Epithelial cell of proximal tubule (primary cell): ENCODE results near the gene AGBL1. TPM values are rescaled to one million over a fixed set of nuclear protein-coding genes. Genes with fewer than 3 reads are reported as not detected.

Experiments
- DNase-seq: peaks from one replicate; pipeline ENCODE4 v3.0.0-alpha.2; 2011; ENCODE audit warnings: low read depth
- H3K4me3 ChIP-seq: 2 replicates; pipeline ENCODE4 v1.5.1; 2011; ENCODE audit warnings: low read depth, mild to moderate bottlenecking, low read length
- total RNA-seq: library from RNA; depleted of rRNA; stranded (reverse); fragments of >200 nt; gene quantifications from 2 replicates; pipeline ENCODE4 v1.2.3, GENCODE V29; 2015
- TF ChIP-seq, protein P1 (sequence below): conservative IDR thresholded peaks from 2 replicates; pipeline ENCODE4 v1.5.1; 2012; ENCODE audit warnings: low read depth, mild to moderate bottlenecking, low read length

The AGBL1 gene
- total RNA-seq, 1 donor from 2014 or later: not detected

DNA sequence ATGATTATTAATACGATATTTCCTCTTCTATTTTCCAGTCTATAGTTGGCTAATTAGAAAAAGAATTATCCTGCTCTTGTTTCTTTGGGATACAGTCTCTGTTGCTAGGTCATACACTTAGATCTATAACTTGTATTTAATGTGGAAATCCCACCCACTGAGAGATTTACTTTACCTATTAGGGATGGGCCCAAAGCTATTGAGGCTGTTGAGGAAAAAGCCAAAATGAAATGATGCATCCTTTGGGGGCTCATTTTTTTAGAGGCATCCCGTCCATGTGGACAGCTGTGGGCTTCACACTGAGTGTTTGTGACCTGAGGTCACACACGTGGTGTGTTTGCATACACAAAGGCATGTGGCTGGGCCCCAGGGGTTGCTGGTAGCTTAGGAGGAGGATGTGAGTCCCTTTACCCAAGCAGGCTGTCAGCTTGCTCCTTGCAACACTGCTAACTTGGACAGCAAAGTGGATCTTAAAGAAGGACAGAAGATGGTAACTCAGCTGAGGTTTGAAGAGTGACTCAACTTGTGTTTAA, 477.4 kb downstream of the AGBL1 start:
- TF ChIP-seq, protein P1, sequence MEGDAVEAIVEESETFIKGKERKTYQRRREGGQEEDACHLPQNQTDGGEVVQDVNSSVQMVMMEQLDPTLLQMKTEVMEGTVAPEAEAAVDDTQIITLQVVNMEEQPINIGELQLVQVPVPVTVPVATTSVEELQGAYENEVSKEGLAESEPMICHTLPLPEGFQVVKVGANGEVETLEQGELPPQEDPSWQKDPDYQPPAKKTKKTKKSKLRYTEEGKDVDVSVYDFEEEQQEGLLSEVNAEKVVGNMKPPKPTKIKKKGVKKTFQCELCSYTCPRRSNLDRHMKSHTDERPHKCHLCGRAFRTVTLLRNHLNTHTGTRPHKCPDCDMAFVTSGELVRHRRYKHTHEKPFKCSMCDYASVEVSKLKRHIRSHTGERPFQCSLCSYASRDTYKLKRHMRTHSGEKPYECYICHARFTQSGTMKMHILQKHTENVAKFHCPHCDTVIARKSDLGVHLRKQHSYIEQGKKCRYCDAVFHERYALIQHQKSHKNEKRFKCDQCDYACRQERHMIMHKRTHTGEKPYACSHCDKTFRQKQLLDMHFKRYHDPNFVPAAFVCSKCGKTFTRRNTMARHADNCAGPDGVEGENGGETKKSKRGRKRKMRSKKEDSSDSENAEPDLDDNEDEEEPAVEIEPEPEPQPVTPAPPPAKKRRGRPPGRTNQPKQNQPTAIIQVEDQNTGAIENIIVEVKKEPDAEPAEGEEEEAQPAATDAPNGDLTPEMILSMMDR: no peak
- no peak for DNase-seq
- no peak overlapping the region for H3K4me3 ChIP-seq

DNA sequence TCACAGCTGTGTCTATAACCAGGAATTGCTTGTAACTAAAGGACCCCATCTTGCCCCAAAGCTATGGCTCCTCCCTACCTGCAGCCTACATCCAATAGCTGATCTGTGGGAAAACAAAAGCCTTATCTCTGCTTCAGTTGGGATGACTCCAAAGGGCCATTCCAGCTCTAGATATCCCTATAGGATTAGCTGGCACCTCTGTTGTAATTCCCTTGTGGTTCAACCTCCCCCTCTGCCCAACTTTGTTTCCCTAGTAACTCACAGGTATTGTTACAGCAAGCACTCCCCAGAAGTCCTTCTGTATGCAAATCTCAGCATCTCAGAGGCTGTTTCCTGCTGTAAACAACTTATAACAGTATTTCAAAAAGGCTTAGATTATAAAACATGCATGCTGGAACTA, 478.6 kb downstream of the AGBL1 start:
- TF ChIP-seq, protein P1: no peak
- H3K4me3 ChIP-seq: no peak overlapping the region
- DNase-seq: no peak

DNA sequence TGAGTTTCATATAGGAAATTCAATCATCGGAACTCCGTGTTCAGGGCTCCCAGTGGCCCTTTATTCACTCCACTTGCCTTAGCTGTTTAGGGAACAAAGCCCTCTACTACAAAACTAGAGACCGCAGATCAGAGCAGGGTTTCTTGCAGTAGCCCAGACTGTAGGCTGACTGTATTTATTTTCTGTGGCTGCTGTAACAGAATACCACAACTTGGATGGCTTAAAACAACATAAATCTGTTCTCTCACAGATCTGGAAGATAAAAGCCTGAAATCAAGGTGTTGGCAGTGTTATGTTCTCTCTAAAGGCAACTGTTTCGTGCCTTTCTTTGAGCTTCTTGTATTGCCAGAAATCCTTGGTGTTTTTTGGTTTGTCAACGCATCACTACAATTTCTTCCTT, 479.0 kb downstream of the AGBL1 start:
- TF ChIP-seq, protein P1: no peak

DNA sequence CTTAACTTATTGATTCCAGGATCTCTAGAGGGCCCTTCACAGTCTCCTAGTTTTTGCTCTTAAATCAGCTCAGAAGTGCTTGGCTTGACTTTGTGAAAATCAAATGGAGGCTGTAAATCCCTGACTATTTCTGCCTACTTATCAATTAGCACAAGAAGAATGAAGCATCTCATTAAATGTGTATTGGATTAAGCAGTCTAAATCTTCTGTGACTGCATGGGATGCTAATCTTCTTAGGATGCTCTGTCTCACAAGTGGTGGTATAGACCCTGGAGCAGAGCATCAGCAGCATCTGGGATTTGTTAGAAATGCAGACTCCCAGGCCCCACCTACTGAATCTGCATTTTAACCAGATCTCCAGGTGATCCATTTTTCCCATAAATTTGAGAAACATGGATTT, 488.7 kb downstream of the AGBL1 start:
- no peak overlapping the region for H3K4me3 ChIP-seq
- no peak for DNase-seq
- TF ChIP-seq, protein P1: no peak

More for the DNA sequence above, 479.0 kb downstream of the AGBL1 start:
- DNase-seq: no peak
- no peak overlapping the region for H3K4me3 ChIP-seq

DNA sequence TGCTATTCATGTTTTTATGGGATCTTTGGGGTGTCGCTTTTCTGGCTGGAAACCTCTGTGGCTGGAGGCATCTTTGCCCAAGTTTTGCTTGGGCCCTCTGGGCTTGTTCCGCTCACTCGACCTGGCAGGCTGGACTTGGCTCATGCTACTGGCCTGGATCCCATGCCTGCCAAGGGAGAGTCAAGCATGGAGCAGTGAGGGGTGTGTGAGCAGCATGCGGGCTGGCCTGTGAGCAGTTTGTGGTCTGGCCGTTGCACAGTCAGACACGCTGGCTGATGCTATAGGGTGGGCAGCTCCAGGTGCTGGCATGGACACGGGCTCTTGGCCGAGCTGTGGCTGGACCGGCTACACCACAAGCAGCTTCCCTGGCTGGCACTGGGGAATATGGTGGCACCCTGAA, 491.1 kb downstream of the AGBL1 start:
- DNase-seq: no peak
- TF ChIP-seq, protein P1: no peak
- no peak overlapping the region for H3K4me3 ChIP-seq

DNA sequence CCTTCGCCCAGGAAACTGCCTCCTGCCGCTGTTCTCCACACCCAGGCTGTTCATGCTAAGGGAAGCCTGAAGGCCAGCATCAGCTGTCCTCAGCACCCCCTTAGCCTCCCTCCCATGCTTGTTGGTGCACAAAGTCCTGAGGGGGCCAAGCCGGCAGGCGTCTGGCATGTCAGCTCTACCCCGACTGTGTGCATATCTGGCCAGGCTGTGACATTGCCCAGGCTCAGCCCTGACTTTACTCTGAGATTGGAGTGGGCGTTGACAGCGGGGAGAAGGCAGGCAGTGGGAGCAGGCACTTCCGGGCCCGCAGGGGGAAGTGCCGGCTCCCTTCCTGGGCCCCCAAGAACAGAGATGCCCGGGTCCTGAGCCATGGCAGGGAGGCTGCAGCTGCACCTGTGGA, 492.2 kb downstream of the AGBL1 start:
- no peak overlapping the region for H3K4me3 ChIP-seq
- no peak for DNase-seq
- TF ChIP-seq, protein P1: no peak

DNA sequence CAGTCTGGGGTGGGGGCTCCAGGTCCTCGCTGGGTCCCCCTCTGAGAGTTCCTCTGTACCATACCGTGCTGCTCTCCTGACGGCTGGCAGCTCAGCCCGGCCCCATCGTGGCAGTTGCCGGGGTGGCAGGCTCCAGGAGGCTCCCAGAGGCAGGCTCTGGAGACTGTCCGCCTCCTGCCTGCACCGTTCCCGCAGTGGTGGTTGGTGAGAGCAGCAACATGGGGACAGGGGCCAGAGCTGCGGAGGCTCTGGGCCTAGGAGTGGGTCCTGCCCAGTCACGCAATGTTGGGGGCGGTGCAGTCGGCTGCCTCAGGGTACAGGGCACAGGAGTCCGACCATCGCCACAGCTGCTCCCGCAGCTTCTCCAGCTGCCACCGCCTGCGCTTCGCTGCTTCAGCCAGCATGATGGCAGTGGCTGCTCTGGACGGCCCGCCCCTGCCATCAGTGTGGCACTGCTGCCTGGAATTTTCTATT, 492.7 kb downstream of the AGBL1 start:
- TF ChIP-seq, protein P1: no peak
- no peak overlapping the region for H3K4me3 ChIP-seq
- no peak for DNase-seq
